LNCaP clone FGC (cell line): Measurements from ENCODE around the gene NUDC.

Experiments used
- DNase-seq: peaks from one replicate; pipeline ENCODE4 v3.0.0-alpha.2; 2011; ENCODE audit warnings: low read depth
- H3K4me3 ChIP-seq: 2 replicates; pipeline ENCODE4 v1.5.1; 2011; ENCODE audit warnings: mild to moderate bottlenecking, low read depth, low read length, control low read depth
- CTCF ChIP-seq: IDR thresholded peaks from 2 replicates; pipeline ENCODE4 v1.5.1; 2012; ENCODE audit warnings: mild to moderate bottlenecking; ENCODE audit not compliant: control insufficient read depth, insufficient read depth; ENCODE audit errors: extremely low read depth

The NUDC gene

GRCh38 chr1:26971590-26971989 is 50.0 kb downstream of the NUDC start:
- no peak for DNase-seq
- TF ChIP-seq CTCF = no peak
- H3K4me3 ChIP-seq = no peak overlapping the region

- no peak overlapping the region for H3K4me3 ChIP-seq
- no peak for DNase-seq
- no peak for TF ChIP-seq CTCF
These were observed 50.8 kb downstream of the NUDC start for GRCh38 chr1:26972390-26972789.

GRCh38 chr1:26972821-26973220 is 51.3 kb downstream of the NUDC start:
- H3K4me3 ChIP-seq = no peak overlapping the region
- no peak for DNase-seq
- no peak for TF ChIP-seq CTCF

- H3K4me3 ChIP-seq = no peak overlapping the region
- TF ChIP-seq CTCF = no peak
- no peak for DNase-seq
These were observed 55.3 kb downstream of the NUDC start for GRCh38 chr1:26976621-26977510.

- no peak for DNase-seq
- H3K4me3 ChIP-seq = no peak overlapping the region
- TF ChIP-seq CTCF = no peak
These were observed 57.4 kb downstream of the NUDC start for GRCh38 chr1:26978901-26979300.

- no peak for TF ChIP-seq CTCF
- DNase-seq = no peak
- no peak overlapping the region for H3K4me3 ChIP-seq
These were observed 59.8 kb downstream of the NUDC start for GRCh38 chr1:26981146-26981846.
